ENCODE data around the gene TSPAN18. TPM values are rescaled to one million over a fixed set of nuclear protein-coding genes. Genes with fewer than 3 reads are reported as not detected.

The TSPAN18 gene
- total RNA-seq, 1 experiment from 2014 or later, result 2.8 TPM

DNA sequence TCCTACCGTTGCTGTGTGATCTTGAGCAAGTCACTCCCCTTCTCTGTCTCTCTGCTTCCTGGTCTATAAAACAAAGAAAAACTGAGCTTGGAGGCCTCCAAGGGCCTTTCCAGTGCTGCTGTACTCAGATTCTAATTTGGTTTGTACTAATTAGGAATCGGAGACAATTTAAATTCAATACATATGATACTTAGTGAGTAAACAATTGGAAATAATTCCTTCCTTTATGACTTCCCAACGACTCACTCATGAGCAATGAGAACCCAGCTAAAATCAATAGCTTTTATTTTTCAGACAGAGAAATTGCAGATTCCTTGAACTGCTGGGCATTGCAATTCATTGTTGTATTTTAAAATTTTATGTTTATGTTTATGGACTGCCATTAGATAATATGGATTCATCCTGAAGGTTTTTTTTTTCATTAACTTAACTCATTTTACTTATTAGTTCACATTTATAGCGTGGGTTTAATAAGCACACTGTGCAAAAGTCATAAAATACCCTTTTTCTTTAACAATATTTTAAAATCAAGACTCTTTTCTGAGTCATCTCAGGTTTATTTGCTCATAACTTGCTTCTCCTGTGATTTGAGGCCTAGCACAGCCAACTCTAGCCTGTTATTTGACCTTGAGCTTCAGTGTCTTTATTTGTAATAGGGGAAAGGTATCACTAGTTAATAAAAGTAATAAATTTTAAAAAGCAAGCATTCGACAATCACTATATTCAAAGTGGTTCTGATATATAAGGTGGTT, 128.2 kb downstream of the TSPAN18 start:
- intact Hi-C loops (cut with micrococcal nuclease; ENCODE audit: unreplicated experiment), result no loop called here
- TF ChIP-seq EZH2 (IDR thresholded peaks at IDR 0.05; ENCODE audit: borderline replicate concordance, low read depth, low read length, poor library complexity, severe bottlenecking), result no peak
- TF ChIP-seq, protein P1, sequence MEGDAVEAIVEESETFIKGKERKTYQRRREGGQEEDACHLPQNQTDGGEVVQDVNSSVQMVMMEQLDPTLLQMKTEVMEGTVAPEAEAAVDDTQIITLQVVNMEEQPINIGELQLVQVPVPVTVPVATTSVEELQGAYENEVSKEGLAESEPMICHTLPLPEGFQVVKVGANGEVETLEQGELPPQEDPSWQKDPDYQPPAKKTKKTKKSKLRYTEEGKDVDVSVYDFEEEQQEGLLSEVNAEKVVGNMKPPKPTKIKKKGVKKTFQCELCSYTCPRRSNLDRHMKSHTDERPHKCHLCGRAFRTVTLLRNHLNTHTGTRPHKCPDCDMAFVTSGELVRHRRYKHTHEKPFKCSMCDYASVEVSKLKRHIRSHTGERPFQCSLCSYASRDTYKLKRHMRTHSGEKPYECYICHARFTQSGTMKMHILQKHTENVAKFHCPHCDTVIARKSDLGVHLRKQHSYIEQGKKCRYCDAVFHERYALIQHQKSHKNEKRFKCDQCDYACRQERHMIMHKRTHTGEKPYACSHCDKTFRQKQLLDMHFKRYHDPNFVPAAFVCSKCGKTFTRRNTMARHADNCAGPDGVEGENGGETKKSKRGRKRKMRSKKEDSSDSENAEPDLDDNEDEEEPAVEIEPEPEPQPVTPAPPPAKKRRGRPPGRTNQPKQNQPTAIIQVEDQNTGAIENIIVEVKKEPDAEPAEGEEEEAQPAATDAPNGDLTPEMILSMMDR (conservative IDR thresholded peaks at IDR 0.05; ENCODE audit: low read depth, low read length), result no peak
- H3K27me3 ChIP-seq (replicated peaks; ENCODE audit: insufficient read depth, low read depth, low read length, poor library complexity), result no peaks in the 10 kb centered on the region
- CTCF ChIA-PET, result no interaction called here
- no peaks in the 10 kb centered on the region for H3K36me3 ChIP-seq (ENCODE audit: insufficient read depth, low read length, poor library complexity, severe bottlenecking)
- no peaks in the 10 kb centered on the region for H3K4me1 ChIP-seq (ENCODE audit: insufficient read depth, low read length, poor library complexity, severe bottlenecking)
- H3K9me3 ChIP-seq (ENCODE audit: low read depth, low read length, poor library complexity, severe bottlenecking), result no peaks in the 10 kb centered on the region
- H3K27ac ChIP-seq (ENCODE audit: low read depth, low read length, poor library complexity, severe bottlenecking), result no peak overlapping the region
- no TSS peak for BruUV-seq (replicated peaks)
- H3K4me3 ChIP-seq (ENCODE audit: low read depth, low read length, poor library complexity, severe bottlenecking), result no peak overlapping the region
- POLR2A ChIA-PET (ENCODE audit: low non-redundant PET), result no interaction called here
- no peak for DNase-seq (ENCODE audit: low spot score)

DNA sequence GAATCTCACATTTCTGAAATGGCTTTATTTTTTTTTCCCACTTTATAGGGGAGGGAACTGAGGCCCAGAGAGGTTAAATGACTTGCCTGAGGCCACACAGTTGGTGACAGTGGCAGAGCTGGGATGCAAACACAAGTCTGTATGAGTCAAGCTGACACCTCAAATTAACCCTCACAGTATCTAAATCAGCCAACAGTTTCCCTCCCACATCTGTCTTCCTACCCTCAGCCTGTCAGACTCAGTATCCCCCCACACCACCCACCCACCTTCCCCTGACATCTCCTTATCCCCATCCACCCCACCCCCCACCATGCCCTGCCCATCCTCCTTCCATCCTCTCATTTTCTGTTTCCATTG, 128.7 kb downstream of the TSPAN18 start:
- ChIA-PET POLR2A (ENCODE audit: low non-redundant PET) (no interaction called here), CTCF (no interaction called here)
- no peak overlapping the region for H3K27ac ChIP-seq (ENCODE audit: low read depth, low read length, poor library complexity, severe bottlenecking)
- no peak overlapping the region for H3K4me3 ChIP-seq (ENCODE audit: low read depth, low read length, poor library complexity, severe bottlenecking)
- no peaks in the 10 kb centered on the region for H3K9me3 ChIP-seq (ENCODE audit: low read depth, low read length, poor library complexity, severe bottlenecking)
- intact Hi-C loops (cut with micrococcal nuclease; ENCODE audit: unreplicated experiment), result no loop called here
- no peak for DNase-seq (ENCODE audit: low spot score)
- H3K36me3 ChIP-seq (ENCODE audit: insufficient read depth, low read length, poor library complexity, severe bottlenecking), result no peaks in the 10 kb centered on the region
- BruUV-seq (replicated peaks), result no TSS peak
- no peaks in the 10 kb centered on the region for H3K27me3 ChIP-seq (replicated peaks; ENCODE audit: insufficient read depth, low read depth, low read length, poor library complexity)
- no peaks in the 10 kb centered on the region for H3K4me1 ChIP-seq (ENCODE audit: insufficient read depth, low read length, poor library complexity, severe bottlenecking)
- TF ChIP-seq, protein P1 (conservative IDR thresholded peaks at IDR 0.05; ENCODE audit: low read depth, low read length), result no peak
- TF ChIP-seq EZH2 (IDR thresholded peaks at IDR 0.05; ENCODE audit: borderline replicate concordance, low read depth, low read length, poor library complexity, severe bottlenecking), result no peak

DNA sequence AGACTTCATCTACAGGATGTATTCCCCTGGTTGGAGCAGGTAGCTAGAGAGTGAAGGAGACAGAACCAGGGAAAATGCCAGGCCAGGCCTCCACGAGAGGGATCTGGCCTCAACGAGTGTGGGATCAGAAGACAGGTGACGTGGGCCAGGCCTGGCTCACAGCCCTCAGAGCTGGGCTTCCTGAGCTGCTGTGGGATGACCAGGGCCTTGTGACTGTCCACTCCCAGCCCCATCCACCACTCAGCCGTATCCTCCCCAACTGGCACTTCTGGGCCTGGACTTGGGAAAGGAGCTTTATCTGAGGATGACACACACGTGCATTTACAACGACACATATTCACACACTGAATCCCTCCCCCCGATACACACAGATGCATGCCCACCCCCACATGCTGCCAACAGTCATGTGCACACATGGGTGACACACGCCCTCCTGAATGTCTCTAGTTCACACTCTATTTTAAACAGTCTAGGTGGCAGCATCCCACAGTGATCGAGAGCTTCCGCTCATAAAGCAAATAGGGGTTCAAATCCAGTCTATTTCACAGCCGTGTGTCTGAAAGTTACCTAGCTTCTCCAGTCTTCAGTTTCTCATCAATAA, 130.8 kb downstream of the TSPAN18 start:
- no peak for DNase-seq (ENCODE audit: low spot score)
- Histone ChIP-seq H3K27me3 (replicated peaks; ENCODE audit: insufficient read depth, low read depth, low read length, poor library complexity) (no peaks in the 10 kb centered on the region), H3K9me3 (ENCODE audit: low read depth, low read length, poor library complexity, severe bottlenecking) (no peaks in the 10 kb centered on the region), H3K4me1 (ENCODE audit: insufficient read depth, low read length, poor library complexity, severe bottlenecking) (peaks cover 11% of the 10 kb centered on the region), H3K4me3 (ENCODE audit: low read depth, low read length, poor library complexity, severe bottlenecking) (no peak overlapping the region), H3K36me3 (ENCODE audit: insufficient read depth, low read length, poor library complexity, severe bottlenecking) (no peaks in the 10 kb centered on the region), H3K27ac (ENCODE audit: low read depth, low read length, poor library complexity, severe bottlenecking) (no peak overlapping the region)
- intact Hi-C loops (cut with micrococcal nuclease; ENCODE audit: unreplicated experiment), result no loop called here
- TF ChIP-seq, protein P1 (conservative IDR thresholded peaks at IDR 0.05; ENCODE audit: low read depth, low read length), result no peak
- TF ChIP-seq EZH2 (IDR thresholded peaks at IDR 0.05; ENCODE audit: borderline replicate concordance, low read depth, low read length, poor library complexity, severe bottlenecking), result no peak
- no TSS peak for BruUV-seq (replicated peaks)
- CTCF ChIA-PET, result no interaction called here
- POLR2A ChIA-PET (ENCODE audit: low non-redundant PET), result interaction anchor here (0.6 kb wide), 1 partner anchor 10 kb away, joined by 3 read pairs; no protein-coding TSS in a partner anchor

All from A673 (cell line).